ENCODE results near the gene TMEM167B.
"Not testable (repeated sequence)": the region's sequence is repeated elsewhere in the genome, so short reads cannot be mapped to it uniquely, and the experiment has no call there.

TMEM167B gene

GRCh38 chr1:109137958-109138357, 47.4 kb downstream of the TMEM167B start:
- no peak for TF ChIP-seq CTCF (IDR thresholded peaks at IDR 0.05; ENCODE audit: insufficient read depth, missing control alignments)
- DNase-seq (ENCODE audit: insufficient read length, low spot score) (no peak), FAIRE-seq (no peak)

- no peak for DNase-seq (ENCODE audit: insufficient read length, low spot score)
- no peak for FAIRE-seq
- TF ChIP-seq CTCF (IDR thresholded peaks at IDR 0.05; ENCODE audit: insufficient read depth, missing control alignments), result no peak
Observed at GRCh38 chr1:109138358-109138757, 47.8 kb downstream of the TMEM167B start.

GRCh38 chr1:109140392-109140791, 49.8 kb downstream of the TMEM167B start:
- DNase-seq (ENCODE audit: insufficient read length, low spot score) (no peak), FAIRE-seq (no peak)
- TF ChIP-seq CTCF (IDR thresholded peaks at IDR 0.05; ENCODE audit: insufficient read depth, missing control alignments), result no peak

GRCh38 chr1:109142260-109142659, 51.7 kb downstream of the TMEM167B start:
- no peak for DNase-seq (ENCODE audit: insufficient read length, low spot score)
- no peak for FAIRE-seq
- no peak for TF ChIP-seq CTCF (IDR thresholded peaks at IDR 0.05; ENCODE audit: insufficient read depth, missing control alignments)

GRCh38 chr1:109142725-109143124, 52.2 kb downstream of the TMEM167B start:
- FAIRE-seq; DNase-seq (ENCODE audit: insufficient read length, low spot score): not testable (repeated sequence)

Data from D721Med (cell line).